Omental fat pad (tissue), 4 donors: ENCODE measurements around the gene ATP11A. TPM values are rescaled to one million over a fixed set of nuclear protein-coding genes. Genes with fewer than 3 reads are reported as not detected.
A peak's percentile ranks its signal among the peaks of the same experiment; 100 is the strongest.
"Not testable (repeated sequence)": the region's sequence is repeated elsewhere in the genome, so short reads cannot be mapped to it uniquely, and the experiment has no call there.

Experiments used
- ATAC-seq: fragments of 150-250 bp; one replicate; pipeline ENCODE4 v1.9.1; 2016; ENCODE audit warnings: mild to moderate bottlenecking, moderate library complexity; ENCODE audit not compliant: low FRiP score
- DNase-seq: peaks from one replicate; pipeline ENCODE4 v3.0.0-alpha.2; 2019; ENCODE audit warnings: low spot score
- total RNA-seq, 4 donors: library from RNA; depleted of rRNA; stranded (reverse); fragments of >200 nt; gene quantifications; one replicate each; pipeline ENCODE4 v1.1.0, GENCODE V29; 2016
- TF ChIP-seq, protein P1 (sequence below), 3 donors: fragments of 450-650 bp; IDR thresholded peaks; one replicate each; pipeline ENCODE4 v1.5.1; 2016 to 2017; ENCODE audit warnings: antibody characterized with exemption in 3 of 3, mild to moderate bottlenecking in 3 of 3, moderate library complexity in 2 of 3

Gene ATP11A
- total RNA-seq, 4 donors from 2014 or later, result 32.8 to 61.4 (median 45.7) TPM

DNA sequence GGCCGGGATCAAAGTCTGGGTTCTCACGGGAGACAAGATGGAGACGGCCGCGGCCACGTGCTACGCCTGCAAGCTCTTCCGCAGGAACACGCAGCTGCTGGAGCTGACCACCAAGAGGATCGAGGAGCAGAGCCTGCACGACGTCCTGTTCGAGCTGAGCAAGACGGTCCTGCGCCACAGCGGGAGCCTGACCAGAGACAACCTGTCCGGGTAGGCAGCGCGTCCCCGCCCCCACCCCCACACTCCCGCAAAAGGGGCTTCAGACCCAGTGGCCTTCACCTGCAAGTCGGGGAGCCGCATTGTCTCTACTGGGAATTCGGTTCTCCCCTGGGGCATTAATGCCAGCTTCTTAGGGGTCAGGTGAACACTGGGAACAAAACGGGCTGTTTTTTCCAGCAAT is 164.5 kb downstream of the ATP11A start:
- TF ChIP-seq, protein P1, sequence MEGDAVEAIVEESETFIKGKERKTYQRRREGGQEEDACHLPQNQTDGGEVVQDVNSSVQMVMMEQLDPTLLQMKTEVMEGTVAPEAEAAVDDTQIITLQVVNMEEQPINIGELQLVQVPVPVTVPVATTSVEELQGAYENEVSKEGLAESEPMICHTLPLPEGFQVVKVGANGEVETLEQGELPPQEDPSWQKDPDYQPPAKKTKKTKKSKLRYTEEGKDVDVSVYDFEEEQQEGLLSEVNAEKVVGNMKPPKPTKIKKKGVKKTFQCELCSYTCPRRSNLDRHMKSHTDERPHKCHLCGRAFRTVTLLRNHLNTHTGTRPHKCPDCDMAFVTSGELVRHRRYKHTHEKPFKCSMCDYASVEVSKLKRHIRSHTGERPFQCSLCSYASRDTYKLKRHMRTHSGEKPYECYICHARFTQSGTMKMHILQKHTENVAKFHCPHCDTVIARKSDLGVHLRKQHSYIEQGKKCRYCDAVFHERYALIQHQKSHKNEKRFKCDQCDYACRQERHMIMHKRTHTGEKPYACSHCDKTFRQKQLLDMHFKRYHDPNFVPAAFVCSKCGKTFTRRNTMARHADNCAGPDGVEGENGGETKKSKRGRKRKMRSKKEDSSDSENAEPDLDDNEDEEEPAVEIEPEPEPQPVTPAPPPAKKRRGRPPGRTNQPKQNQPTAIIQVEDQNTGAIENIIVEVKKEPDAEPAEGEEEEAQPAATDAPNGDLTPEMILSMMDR (IDR thresholded peaks at IDR 0.05), result no peak
- ATAC-seq (no peak), DNase-seq (no peak)

DNA sequence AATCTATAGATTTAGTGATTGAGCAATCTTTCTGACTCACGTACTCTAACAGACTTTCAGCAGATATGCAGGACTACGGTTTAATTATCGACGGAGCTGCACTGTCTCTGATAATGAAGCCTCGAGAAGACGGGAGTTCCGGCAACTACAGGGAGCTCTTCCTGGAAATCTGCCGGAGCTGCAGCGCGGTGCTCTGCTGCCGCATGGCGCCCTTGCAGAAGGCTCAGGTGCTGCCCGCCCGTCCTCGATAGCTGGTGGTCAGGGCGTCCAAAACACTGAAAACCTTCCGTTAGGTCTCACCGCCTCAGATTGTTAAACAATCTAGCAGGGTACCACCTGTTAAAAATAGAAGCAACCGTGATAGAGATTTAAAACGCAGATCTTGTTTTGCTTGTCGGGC is 166.0 kb downstream of the ATP11A start:
- no peak for ATAC-seq
- no peak for DNase-seq
- TF ChIP-seq, protein P1 (IDR thresholded peaks at IDR 0.05), result no peak

DNA sequence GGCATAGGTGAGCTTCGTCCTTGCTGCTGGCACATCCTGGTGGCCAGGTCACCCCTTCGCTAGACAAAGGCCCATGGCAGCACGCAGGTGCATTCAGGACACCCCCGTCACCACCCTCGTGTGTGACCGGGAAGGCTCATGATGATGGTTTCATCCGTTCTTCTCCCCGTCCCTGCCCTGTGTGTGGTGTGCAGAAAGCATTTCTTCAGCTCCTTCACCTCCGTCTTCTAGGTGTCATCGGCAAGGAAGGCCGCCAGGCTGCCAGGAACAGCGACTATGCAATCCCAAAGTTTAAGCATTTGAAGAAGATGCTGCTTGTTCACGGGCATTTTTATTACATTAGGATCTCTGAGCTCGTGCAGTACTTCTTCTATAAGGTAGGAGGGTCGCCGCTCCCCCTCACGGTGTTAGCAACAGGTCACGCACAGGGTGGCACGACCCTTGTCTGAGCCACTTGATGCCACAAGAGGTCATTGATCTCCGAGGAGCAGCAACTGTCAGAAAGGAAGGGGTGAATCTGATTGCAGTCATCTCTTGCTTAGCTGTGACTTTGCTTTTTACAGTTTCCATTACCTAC is 168.2 kb downstream of the ATP11A start:
- ATAC-seq (no peak), DNase-seq (no peak)
- TF ChIP-seq, protein P1 (IDR thresholded peaks at IDR 0.05), result no peak

DNA sequence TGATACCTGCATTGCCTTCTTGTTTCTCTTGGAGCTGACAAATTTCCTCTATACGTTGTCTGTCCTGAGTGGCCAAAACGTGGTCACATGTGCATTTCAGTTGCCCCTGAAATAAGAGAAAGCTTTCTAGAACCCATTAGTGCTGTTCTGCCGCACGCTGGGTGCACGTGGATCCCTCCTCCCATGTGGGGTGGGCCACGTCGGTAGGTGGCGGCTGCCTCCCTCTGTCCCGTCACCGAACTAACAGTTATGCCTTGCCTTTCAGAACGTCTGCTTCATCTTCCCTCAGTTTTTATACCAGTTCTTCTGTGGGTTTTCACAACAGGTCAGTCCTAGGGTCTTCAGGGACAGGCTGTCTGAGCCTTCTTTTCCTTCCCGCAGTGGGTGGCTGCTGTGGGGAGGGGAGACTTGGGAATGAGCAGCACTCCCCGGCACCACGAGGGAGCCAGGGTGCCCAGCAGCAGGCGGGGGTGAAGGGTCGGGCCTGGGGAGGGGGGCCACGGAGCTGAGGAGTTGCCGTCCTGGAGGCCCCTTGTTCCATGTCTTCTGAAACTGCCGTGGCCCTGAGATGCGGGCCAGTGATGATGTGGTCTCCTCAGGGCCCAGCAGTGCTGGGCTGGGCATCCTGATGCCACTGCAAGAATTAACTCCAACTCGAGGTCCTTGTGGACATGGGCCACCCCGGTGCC is 169.4 kb downstream of the ATP11A start:
- TF ChIP-seq, protein P1 (IDR thresholded peaks at IDR 0.05), result no peak
- ATAC-seq (peak; percentile 44), DNase-seq (no peak)

DNA sequence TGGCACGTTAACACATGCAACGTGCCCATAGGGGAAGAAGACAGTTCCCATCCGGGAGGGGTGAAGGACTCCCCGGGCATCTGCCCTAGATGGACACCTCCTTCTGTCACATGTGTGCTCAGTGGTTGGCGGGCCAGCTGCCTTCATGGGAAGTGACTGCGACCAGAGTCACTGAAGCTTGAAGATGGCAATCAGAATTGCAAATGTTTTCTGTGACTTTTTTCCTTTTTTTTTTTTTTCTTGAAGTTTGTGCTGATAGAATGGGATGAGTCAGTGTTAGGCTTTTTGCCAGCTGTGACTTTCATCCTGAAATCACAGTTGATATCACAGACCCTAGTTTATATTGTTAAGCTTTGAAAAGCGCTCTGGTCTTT is 170.0 kb downstream of the ATP11A start:
- TF ChIP-seq, protein P1 (IDR thresholded peaks at IDR 0.05), result no peak
- ATAC-seq (no peak), DNase-seq (no peak)

DNA sequence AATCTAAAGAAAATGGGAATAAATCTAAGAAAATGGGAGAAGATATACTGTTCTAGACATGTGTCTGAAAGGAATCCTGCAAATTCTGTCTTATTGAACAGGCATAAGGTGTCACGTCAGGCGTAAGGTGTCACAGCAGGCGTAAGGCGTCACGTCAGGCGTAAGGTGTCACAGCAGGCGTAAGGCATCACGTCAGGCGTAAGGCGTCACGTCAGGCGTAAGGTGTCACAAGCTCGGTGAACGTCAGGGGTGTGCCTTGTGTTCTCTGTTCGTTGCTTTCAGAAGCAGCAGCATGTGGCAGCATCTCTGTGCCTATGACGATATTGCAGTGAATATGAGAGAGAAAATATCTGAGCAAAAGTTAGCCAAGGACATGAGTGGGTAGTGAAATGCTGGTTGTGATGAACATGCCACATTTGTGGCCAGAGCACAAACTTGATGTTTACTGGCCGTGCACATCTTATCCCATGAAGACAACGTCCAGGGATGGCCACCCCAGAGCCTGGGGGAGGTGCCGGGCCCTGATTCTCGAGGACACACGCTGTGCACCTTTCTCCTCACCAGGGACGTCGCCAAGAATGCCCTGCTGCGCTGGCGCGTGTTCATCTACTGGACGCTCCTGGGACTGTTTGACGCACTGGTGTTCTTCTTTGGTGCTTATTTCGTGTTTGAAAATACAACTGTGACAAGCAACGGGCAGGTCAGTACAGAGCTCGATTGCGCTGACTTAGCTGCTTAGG is 172.2 kb downstream of the ATP11A start:
- ATAC-seq (no peak), DNase-seq (no peak)
- TF ChIP-seq, protein P1 (IDR thresholded peaks at IDR 0.05), result no peak

DNA sequence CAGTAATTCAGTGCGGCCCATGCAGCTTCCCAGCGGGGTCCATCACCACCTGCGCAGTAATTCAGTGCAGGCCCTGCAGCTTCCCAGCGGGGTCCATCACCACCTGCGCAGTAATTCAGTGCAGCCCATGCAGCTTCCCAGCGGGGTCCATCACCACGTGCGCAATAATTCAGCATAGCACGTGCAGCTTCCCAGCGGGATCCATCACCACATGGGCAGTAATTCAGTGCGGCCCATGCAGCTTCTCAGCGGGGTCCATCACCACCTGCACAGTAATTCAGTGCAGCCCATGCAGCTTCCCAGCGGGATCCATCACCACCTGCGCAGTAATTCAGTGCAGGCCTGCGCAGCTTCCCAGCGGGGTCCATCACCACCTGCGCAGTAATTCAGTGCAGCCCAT is 173.5 kb downstream of the ATP11A start:
- DNase-seq, ATAC-seq: not testable (repeated sequence)

DNA sequence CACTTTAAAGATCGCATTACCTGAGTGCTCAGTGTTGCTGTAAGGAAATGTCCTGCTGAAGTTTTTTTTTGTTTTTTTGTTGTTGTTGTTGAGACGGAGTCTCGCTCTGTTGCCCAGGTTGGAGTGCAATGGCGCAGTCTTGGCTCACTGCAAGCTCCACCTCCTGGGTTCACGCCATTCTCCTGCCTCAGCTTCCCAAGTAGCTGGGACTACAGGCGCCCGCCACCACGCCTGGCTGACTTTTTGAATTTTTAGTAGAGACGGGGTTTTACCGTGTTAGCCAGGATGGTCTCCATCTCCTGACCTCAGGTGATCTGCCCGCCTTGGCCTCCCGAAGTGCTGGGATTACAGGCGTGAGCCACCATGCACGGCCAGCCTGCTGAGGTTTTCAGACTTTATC is 175.6 kb downstream of the ATP11A start:
- DNase-seq, ATAC-seq: not testable (repeated sequence)
